Stimulated activated CD8-positive, alpha-beta memory T cell treated with anti-CD3 and anti-CD28 coated beads, Interleukin-2, amount 100 ng/mL, for 1 hour (primary cell): ENCODE data around the gene TBXT.

Source experiments
- DNase-seq, 2 donors: peaks; one replicate each; pipeline ENCODE4 v3.0.0-alpha.2; 2020; ENCODE audit warnings: low read depth in 2 of 2

TBXT gene

GRCh38 chr6:166115609-166116008 lies 52.0 kb downstream of the TBXT start:
- DNase-seq: no peak

- no peak for DNase-seq
Observed at GRCh38 chr6:166112580-166112979, 55.1 kb downstream of the TBXT start.

GRCh38 chr6:166109608-166110007 lies 58.0 kb downstream of the TBXT start:
- DNase-seq: no peak
